HepG2 (cell line): Measurements from ENCODE around the gene CA7. TPM values are rescaled to one million over a fixed set of nuclear protein-coding genes. Genes with fewer than 3 reads are reported as not detected.

ENCODE experiments used
- ATRX ChIP-seq: sonication (generic); formaldehyde crosslinking; IDR thresholded peaks from 2 replicates; pipeline ENCODE4 v1.4.0; 2020; ENCODE audit warnings: missing genetic modification reagents, borderline replicate concordance
- JUNB ChIP-seq: sonication (generic); formaldehyde crosslinking; IDR thresholded peaks from 2 replicates; pipeline ENCODE4 v1.8.0; 2022; ENCODE audit warnings: missing genetic modification reagents, mild to moderate bottlenecking, borderline replicate concordance
- KDM5B ChIP-seq: sonication (generic); formaldehyde crosslinking; IDR thresholded peaks from 2 replicates; pipeline ENCODE4 v1.4.0; 2020; ENCODE audit warnings: missing genetic modification reagents, mild to moderate bottlenecking, borderline replicate concordance
- MAZ ChIP-seq, 2 experiments: sonication (generic) in 1 of 2; formaldehyde crosslinking in 1 of 2; IDR thresholded peaks; 2 replicates each; pipeline versions ENCODE4 v1.5.0 to v1.6.1; 2012 to 2020; ENCODE audit warnings: low read depth in 2 of 2, mild to moderate bottlenecking in 2 of 2, borderline replicate concordance in 1 of 2, improper control_type of control experiment in 1 of 2, low read length in 1 of 2, missing genetic modification reagents in 1 of 2, moderate library complexity in 1 of 2
- MBNL3 ChIP-seq: fragments of 250-450 bp; sonication (Bioruptor Pico); conservative IDR thresholded peaks from 2 replicates; pipeline ENCODE4 v1.8.0; 2022; ENCODE audit warnings: mild to moderate bottlenecking, inconsistent platforms
- MXD3 ChIP-seq: IDR thresholded peaks from 2 replicates; pipeline ENCODE4 v1.6.1; 2016; ENCODE audit warnings: mild to moderate bottlenecking, missing biosample characterization, missing genetic modification reagents
- MYNN ChIP-seq: sonication (generic); formaldehyde crosslinking; IDR thresholded peaks from 2 replicates; pipeline ENCODE4 v1.4.0; 2020; ENCODE audit warnings: mild to moderate bottlenecking, low read depth, missing genetic modification reagents
- SIX4 ChIP-seq: sonication (generic); formaldehyde crosslinking; IDR thresholded peaks from 2 replicates; pipeline ENCODE4 v1.4.0; 2020; ENCODE audit warnings: missing genetic modification reagents
- THAP11 ChIP-seq: IDR thresholded peaks from 2 replicates; pipeline ENCODE4 v1.6.1; 2016; ENCODE audit warnings: missing biosample characterization, missing genetic modification reagents
- THYN1 ChIP-seq: sonication (generic); formaldehyde crosslinking; IDR thresholded peaks from 2 replicates; pipeline ENCODE4 v1.8.1; 2023; ENCODE audit warnings: low read depth, mild to moderate bottlenecking, moderate library complexity, missing genetic modification reagents, borderline replicate concordance
- TOPORS ChIP-seq: sonication (generic); formaldehyde crosslinking; IDR thresholded peaks from 2 replicates; pipeline ENCODE4 v1.8.0; 2023; ENCODE audit warnings: mild to moderate bottlenecking, missing genetic modification reagents
- ZBTB44 ChIP-seq: sonication (generic); formaldehyde crosslinking; IDR thresholded peaks from 2 replicates; pipeline ENCODE4 v1.4.0; 2020; ENCODE audit warnings: missing genetic modification reagents
- ZKSCAN1 ChIP-seq: fragments of 150-350 bp; IDR thresholded peaks from 2 replicates; pipeline ENCODE4 v1.6.1; 2014; ENCODE audit warnings: low read length
- ZNF264 ChIP-seq: sonication (generic); formaldehyde crosslinking; IDR thresholded peaks from 2 replicates; pipeline ENCODE4 v1.4.0; 2020; ENCODE audit warnings: missing genetic modification reagents
- ZNF34 ChIP-seq: sonication (generic); formaldehyde crosslinking; IDR thresholded peaks from 2 replicates; pipeline ENCODE4 v1.4.0; 2020; ENCODE audit warnings: mild to moderate bottlenecking, missing genetic modification reagents, borderline replicate concordance
- ZNF407 ChIP-seq: sonication (generic); formaldehyde crosslinking; IDR thresholded peaks from one replicate; pipeline ENCODE4 v1.5.1; 2020; ENCODE audit warnings: mild to moderate bottlenecking, missing genetic modification reagents; ENCODE audit errors: not compliant biosample characterization
- ZNF883 ChIP-seq: sonication (generic); formaldehyde crosslinking; IDR thresholded peaks from 2 replicates; pipeline ENCODE4 v1.5.1; 2020; ENCODE audit warnings: mild to moderate bottlenecking, missing genetic modification reagents; ENCODE audit errors: not compliant biosample characterization
- polyA plus RNA-seq, 8 experiments: library from polyadenylated mRNA; depleted of rRNA in 3 of 8; stranded (reverse) in 7 of 8; unstranded in 1 of 8; fragments of >200 nt; fragmentation: Illumina TruSeq in 4 of 8; extraction: Trizol in 4 of 8; gene quantifications; 2 replicates each; pipeline versions ENCODE4 v1.2.1 to v1.2.3, GENCODE V29; 2011 to 2016; ENCODE audit warnings: low read depth in 4 of 8, missing spikeins in 1 of 8, mixed read lengths in 1 of 8; ENCODE audit not compliant: insufficient read depth in 1 of 8
- total RNA-seq, 5 experiments: library from RNA; depleted of rRNA; stranded (reverse); fragments of >200 nt; fragmentation: Illumina TruSeq; extraction: Trizol; gene quantifications; 2 replicates each; pipeline ENCODE4 v1.2.3, GENCODE V29; 2016; ENCODE audit warnings: low read depth in 1 of 5

Gene CA7
- total and polyA plus RNA-seq, 2 of the 13 experiments (the other 11 are each of a cell fraction or from before 2014, with no cell fraction given), result not detected

- TF ChIP-seq ZBTB44 (CRISPR knock-in tag) (peak; percentile 82; the same call in 1 of the 2 replicates), ZNF407 (CRISPR knock-in tag) (peak; percentile 99), ZKSCAN1 (no peak), THAP11 (CRISPR knock-in tag) (peak; percentile 77), JUNB (no peak), SIX4 (CRISPR knock-in tag) (no peak; the same call in 1 of the 2 replicates), TOPORS (CRISPR knock-in tag) (peak; percentile 47; the same call in 1 of the 2 replicates), ZNF264 (peak; percentile 90), MBNL3 (CRISPR knock-in tag) (no peak), THYN1 (no peak), KDM5B (CRISPR knock-in tag) (peak; percentile 99), ZNF883 (CRISPR knock-in tag) (peak; percentile 96), MYNN (peak; percentile 93; the same call in 1 of the 2 replicates), ZNF34 (CRISPR knock-in tag) (no peak; the same call in 1 of the 2 replicates), MAZ (IDR thresholded peaks at IDR 0.05; ENCODE audit: borderline replicate concordance, low read depth, low read length) (no peak), MAZ (CRISPR knock-in tag; IDR thresholded peaks at IDR 0.05; ENCODE audit: low read depth) (peak; percentile 94), MXD3 (CRISPR knock-in tag) (peak; percentile 97; the same call in 1 of the 2 replicates), ATRX (CRISPR knock-in tag) (no peak)
Measured at GRCh38 chr16:66830422-66831404, 13.5 kb upstream of the CA7 start, which contains the start of gene NAE1 (continued).
